ENCODE measurements around the gene CYP2F1. TPM values are rescaled to one million over a fixed set of nuclear protein-coding genes. Genes with fewer than 3 reads are reported as not detected.
A peak's percentile ranks its signal among the peaks of the same experiment; 100 is the strongest.

CYP2F1 gene
- not detected for total RNA-seq (2021; ENCODE audit: unreplicated experiment)
- 0.14 and 0.21 TPM in 2 replicates for polyA plus RNA-seq (2012)
- Bru-seq, nascent RNA, result percentile 8 among the genes with signal in this experiment
- not detected for BruChase-seq, experiment 1, labeled RNA remaining after a 6-hour chase
- BruChase-seq, experiment 2, labeled RNA remaining after a 2-hour chase, result percentile 6 among the genes with signal in this experiment
- long read RNA-seq, result 0 reads

- POLR2A ChIA-PET, result no interaction called here
- Histone ChIP-seq H3K27me3 (ENCODE audit: insufficient read depth, low read length) (peaks cover 3% of the 10 kb centered on the region; the same call in 1 of the 2 replicates), H2AFZ (ENCODE audit: low read depth, low read length, poor library complexity, severe bottlenecking) (no peak within 1 kb of the TSS), H3K9ac (ENCODE audit: low read length) (no peak within 1 kb of the TSS), H3K9me2 (ENCODE audit: insufficient read depth) (no peaks in the 10 kb centered on the region), H3K4me2 (ENCODE audit: low read length) (no peak within 1 kb of the TSS), H3K79me2 (ENCODE audit: insufficient read depth, low read length) (no peaks in the 10 kb centered on the region), H3K9me3 (ENCODE audit: control insufficient read depth in 1 of 2, insufficient read depth in 1 of 2, low read depth in 1 of 2, low read length in 2 of 2) (no peaks in the 10 kb centered on the region), H3K4me3 (replicated peaks in 1 of 2; ENCODE audit: low read depth in 1 of 2, low read length in 2 of 2) (no peak within 1 kb of the TSS), H3K4me1 (ENCODE audit: control insufficient read depth in 1 of 2, insufficient read depth in 2 of 2, low read length in 2 of 2) (no peaks in the 10 kb centered on the region), H3K27ac (ENCODE audit: low read depth, low read length) (no peak within 1 kb of the TSS), H3K36me3 (ENCODE audit: control insufficient read depth in 1 of 2, insufficient read depth in 2 of 2, low read length in 2 of 2) (no peaks in the 10 kb centered on the region), H4K20me1 (ENCODE audit: insufficient read depth) (no peaks in the 10 kb centered on the region)
- CTCF ChIA-PET, result no interaction called here
- no peak for ATAC-seq
- intact Hi-C loops (cut with micrococcal nuclease), result no loop called here
- no peak for DNase-seq (ENCODE audit: low read depth, low spot score)
- BruUV-seq (replicated peaks), result no TSS peak
- TF ChIP-seq SRF (IDR thresholded peaks at IDR 0.05; ENCODE audit: low read depth) (no peak), EZH2 (IDR thresholded peaks at IDR 0.05) (no peak), POLR2AphosphoS5 (IDR thresholded peaks at IDR 0.05; ENCODE audit: low read depth, low read length) (no peak)
- RAD21 ChIA-PET (ENCODE audit: low non-redundant PET in 1 of 2, low total read pairs in 2 of 2, uncharacterized antibody in 2 of 2, unreplicated experiment in 2 of 2), result no interaction called here
These were observed at the start of gene CYP2F1 for GRCh38 chr19:41114132-41114531. CYP2F1 (plus strand) TSS chr19:41114432; CDS start chr19:41116189, 1,757 bp downstream.

DNA sequence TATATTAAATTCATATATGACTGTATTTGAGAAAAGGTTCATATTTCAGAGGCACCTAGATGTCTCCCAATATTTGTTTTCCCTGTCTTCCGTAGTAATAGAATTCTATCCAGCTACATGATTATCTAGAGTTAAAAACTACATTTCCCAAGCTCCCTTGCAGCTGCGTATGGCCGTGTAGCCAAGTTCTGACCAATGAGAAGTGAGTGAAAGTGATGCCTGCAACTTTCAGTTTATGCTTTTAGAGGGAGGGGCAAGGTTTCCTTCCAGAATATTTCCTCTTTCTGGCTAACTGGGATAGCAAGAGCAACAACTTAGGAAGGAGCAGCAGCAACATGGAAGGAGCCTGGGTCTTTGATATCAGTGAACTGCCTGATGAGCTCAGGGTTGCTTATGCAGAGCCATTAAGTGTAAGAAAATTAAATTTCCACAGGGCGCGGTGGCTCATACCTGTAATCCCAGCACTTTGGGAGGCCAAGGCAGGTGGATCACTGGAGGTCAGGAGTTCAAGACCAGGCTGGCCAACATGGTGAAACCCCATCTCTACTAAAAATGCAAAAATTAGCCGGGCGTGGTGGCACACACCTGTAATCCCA is 49.2 kb upstream of the CYP2F1 start:
- DNase-seq (ENCODE audit: low read depth, low spot score) (peak; percentile 61), ATAC-seq (peak; percentile 98)
- peaks cover 34% of the 10 kb centered on the region for H3K27me3 ChIP-seq (ENCODE audit: insufficient read depth, low read length)
- intact Hi-C loops (cut with micrococcal nuclease), result no loop called here
- H3K9me2 ChIP-seq (ENCODE audit: insufficient read depth), result no peaks in the 10 kb centered on the region
- peak overlapping the region; percentile 72 for H2AFZ ChIP-seq (ENCODE audit: low read depth, low read length, poor library complexity, severe bottlenecking)
- peak overlapping the region; percentile 53 for H3K4me2 ChIP-seq (ENCODE audit: low read length)
- no peak overlapping the region for H3K9ac ChIP-seq (ENCODE audit: low read length)
- H3K27ac ChIP-seq (ENCODE audit: low read depth, low read length), result no peak overlapping the region
- peaks cover 0 to 4% of the 10 kb centered on the region in 2 experiments; a peak in 1 of 4 replicates for H3K4me1 ChIP-seq (ENCODE audit: control insufficient read depth in 1 of 2, insufficient read depth in 2 of 2, low read length in 2 of 2)
- no peaks in the 10 kb centered on the region for H3K79me2 ChIP-seq (ENCODE audit: insufficient read depth, low read length)
- POLR2A ChIA-PET, result no interaction called here
- BruUV-seq (replicated peaks), result no TSS peak
- RAD21 ChIA-PET (ENCODE audit: low non-redundant PET in 1 of 2, low total read pairs in 2 of 2, uncharacterized antibody in 2 of 2, unreplicated experiment in 2 of 2), result interaction anchor here in 1 of 2 experiments (0.5 kb wide), 1 partner anchor 124 kb away, joined by 7 read pairs; no protein-coding TSS in a partner anchor
- no peak overlapping the region for H3K4me3 ChIP-seq (replicated peaks in 1 of 2; ENCODE audit: low read depth in 1 of 2, low read length in 2 of 2)
- TF ChIP-seq ELF1 (IDR thresholded peaks at IDR 0.05; ENCODE audit: borderline replicate concordance, low read depth) (no peak), ZFX (IDR thresholded peaks at IDR 0.05) (no peak), FOSL1 (IDR thresholded peaks at IDR 0.05; ENCODE audit: low read depth) (no peak), ATF3 (IDR thresholded peaks at IDR 0.05) (no peak), SP1 (IDR thresholded peaks at IDR 0.05; ENCODE audit: low read depth) (peak; percentile 87), TCF7L2 (IDR thresholded peaks at IDR 0.05; ENCODE audit: borderline replicate concordance, extremely low read depth, insufficient read depth, insufficient read length) (no peak), SRF (IDR thresholded peaks at IDR 0.05; ENCODE audit: low read depth) (no peak), YY1 (IDR thresholded peaks at IDR 0.05; ENCODE audit: extremely low read depth, insufficient replicate concordance, low read depth, low read length) (peak; percentile 67), EZH2phosphoT487 (IDR thresholded peaks at IDR 0.05; ENCODE audit: borderline replicate concordance) (no peak)
- TF ChIP-seq, protein P1, sequence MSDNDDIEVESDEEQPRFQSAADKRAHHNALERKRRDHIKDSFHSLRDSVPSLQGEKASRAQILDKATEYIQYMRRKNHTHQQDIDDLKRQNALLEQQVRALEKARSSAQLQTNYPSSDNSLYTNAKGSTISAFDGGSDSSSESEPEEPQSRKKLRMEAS (IDR thresholded peaks at IDR 0.05), result no peak
- TF ChIP-seq, protein P2, sequence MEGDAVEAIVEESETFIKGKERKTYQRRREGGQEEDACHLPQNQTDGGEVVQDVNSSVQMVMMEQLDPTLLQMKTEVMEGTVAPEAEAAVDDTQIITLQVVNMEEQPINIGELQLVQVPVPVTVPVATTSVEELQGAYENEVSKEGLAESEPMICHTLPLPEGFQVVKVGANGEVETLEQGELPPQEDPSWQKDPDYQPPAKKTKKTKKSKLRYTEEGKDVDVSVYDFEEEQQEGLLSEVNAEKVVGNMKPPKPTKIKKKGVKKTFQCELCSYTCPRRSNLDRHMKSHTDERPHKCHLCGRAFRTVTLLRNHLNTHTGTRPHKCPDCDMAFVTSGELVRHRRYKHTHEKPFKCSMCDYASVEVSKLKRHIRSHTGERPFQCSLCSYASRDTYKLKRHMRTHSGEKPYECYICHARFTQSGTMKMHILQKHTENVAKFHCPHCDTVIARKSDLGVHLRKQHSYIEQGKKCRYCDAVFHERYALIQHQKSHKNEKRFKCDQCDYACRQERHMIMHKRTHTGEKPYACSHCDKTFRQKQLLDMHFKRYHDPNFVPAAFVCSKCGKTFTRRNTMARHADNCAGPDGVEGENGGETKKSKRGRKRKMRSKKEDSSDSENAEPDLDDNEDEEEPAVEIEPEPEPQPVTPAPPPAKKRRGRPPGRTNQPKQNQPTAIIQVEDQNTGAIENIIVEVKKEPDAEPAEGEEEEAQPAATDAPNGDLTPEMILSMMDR (IDR thresholded peaks at IDR 0.05 in 2 of 3, conservative IDR thresholded peaks at IDR 0.05 in 1 of 3; ENCODE audit: borderline replicate concordance in 1 of 3, insufficient read depth in 1 of 3, low read depth in 2 of 3, low read length in 2 of 3), result no peak
- TF ChIP-seq, protein P3, sequence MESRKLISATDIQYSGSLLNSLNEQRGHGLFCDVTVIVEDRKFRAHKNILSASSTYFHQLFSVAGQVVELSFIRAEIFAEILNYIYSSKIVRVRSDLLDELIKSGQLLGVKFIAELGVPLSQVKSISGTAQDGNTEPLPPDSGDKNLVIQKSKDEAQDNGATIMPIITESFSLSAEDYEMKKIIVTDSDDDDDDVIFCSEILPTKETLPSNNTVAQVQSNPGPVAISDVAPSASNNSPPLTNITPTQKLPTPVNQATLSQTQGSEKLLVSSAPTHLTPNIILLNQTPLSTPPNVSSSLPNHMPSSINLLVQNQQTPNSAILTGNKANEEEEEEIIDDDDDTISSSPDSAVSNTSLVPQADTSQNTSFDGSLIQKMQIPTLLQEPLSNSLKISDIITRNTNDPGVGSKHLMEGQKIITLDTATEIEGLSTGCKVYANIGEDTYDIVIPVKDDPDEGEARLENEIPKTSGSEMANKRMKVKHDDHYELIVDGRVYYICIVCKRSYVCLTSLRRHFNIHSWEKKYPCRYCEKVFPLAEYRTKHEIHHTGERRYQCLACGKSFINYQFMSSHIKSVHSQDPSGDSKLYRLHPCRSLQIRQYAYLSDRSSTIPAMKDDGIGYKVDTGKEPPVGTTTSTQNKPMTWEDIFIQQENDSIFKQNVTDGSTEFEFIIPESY (IDR thresholded peaks at IDR 0.05; ENCODE audit: extremely low read depth, insufficient replicate concordance, low read length), result no peak
- CTCF ChIA-PET, result interaction anchor here (0.6 to 1.3 kb wide), 5 partner anchors 62 to 505 kb away, joined by 3 to 4 read pairs (median 3); no protein-coding TSS in a partner anchor
- H3K36me3 ChIP-seq (ENCODE audit: control insufficient read depth in 1 of 2, insufficient read depth in 2 of 2, low read length in 2 of 2), result no peaks in the 10 kb centered on the region
- no peaks in the 10 kb centered on the region for H4K20me1 ChIP-seq (ENCODE audit: insufficient read depth)
- no peaks in the 10 kb centered on the region for H3K9me3 ChIP-seq (ENCODE audit: control insufficient read depth in 1 of 2, insufficient read depth in 1 of 2, low read depth in 1 of 2, low read length in 2 of 2)
